HG02973 (cell line): Measurements from ENCODE around the gene B4GALT1.
"Not testable (repeated sequence)": the region's sequence is repeated elsewhere in the genome, so short reads cannot be mapped to it uniquely, and the experiment has no call there.

Experiments
- ATAC-seq: cut with Tn5 transposase; IDR thresholded peaks from one replicate; pipeline ENCODE4 v1.9.1; 2021; ENCODE audit warnings: moderate library complexity; ENCODE audit not compliant: unreplicated experiment

B4GALT1 gene

GRCh38 chr9:33163433-33164137 lies 3.6 kb downstream of the B4GALT1 start:
- no peak for ATAC-seq

- no peak for ATAC-seq
Observed at GRCh38 chr9:33162721-33163311, 4.3 kb downstream of the B4GALT1 start.

- ATAC-seq = no peak
Observed at GRCh38 chr9:33161589-33162132, 5.5 kb downstream of the B4GALT1 start.

- ATAC-seq = no peak
Observed at GRCh38 chr9:33161011-33161588, 6.0 kb downstream of the B4GALT1 start.

GRCh38 chr9:33160446-33160845 lies 6.7 kb downstream of the B4GALT1 start:
- not testable (repeated sequence) for ATAC-seq

- ATAC-seq = peak; percentile 21
Observed at GRCh38 chr9:33159777-33160127, 7.4 kb downstream of the B4GALT1 start.

- ATAC-seq = no peak
Observed at GRCh38 chr9:33158843-33159776, 8.0 kb downstream of the B4GALT1 start.

GRCh38 chr9:33157960-33158842 lies 8.9 kb downstream of the B4GALT1 start:
- no peak for ATAC-seq

GRCh38 chr9:33155393-33155792 lies 11.7 kb downstream of the B4GALT1 start:
- no peak for ATAC-seq

GRCh38 chr9:33154371-33154770 lies 12.8 kb downstream of the B4GALT1 start:
- no peak for ATAC-seq

- peak; percentile 50 for ATAC-seq
Observed at GRCh38 chr9:33153666-33154065, 13.5 kb downstream of the B4GALT1 start.

GRCh38 chr9:33153001-33153400 lies 14.1 kb downstream of the B4GALT1 start:
- no peak for ATAC-seq

GRCh38 chr9:33151601-33152000 lies 15.5 kb downstream of the B4GALT1 start:
- no peak for ATAC-seq

- ATAC-seq = no peak
Observed at GRCh38 chr9:33151007-33151557, 16.1 kb downstream of the B4GALT1 start.

- ATAC-seq = no peak
Observed at GRCh38 chr9:33148367-33149014, 18.6 kb downstream of the B4GALT1 start.

- ATAC-seq = no peak
Observed at GRCh38 chr9:33147416-33148169, 19.5 kb downstream of the B4GALT1 start.

- ATAC-seq = no peak
Observed at GRCh38 chr9:33146298-33146697, 20.8 kb downstream of the B4GALT1 start.

GRCh38 chr9:33144551-33144950 lies 22.6 kb downstream of the B4GALT1 start:
- ATAC-seq = no peak

GRCh38 chr9:33143241-33143661 lies 23.9 kb downstream of the B4GALT1 start:
- no peak for ATAC-seq
